HepG2 (cell line): ENCODE measurements around the gene PGAP1.

ENCODE experiments used
- CEBPB ChIP-seq: IDR thresholded peaks from 2 replicates; pipeline ENCODE4 v1.6.1; 2011; ENCODE audit warnings: low read depth, low read length, improper control_type of control experiment, borderline replicate concordance
- EZH2 ChIP-seq: conservative IDR thresholded peaks from 2 replicates; pipeline ENCODE4 v1.6.1; 2012; ENCODE audit warnings: mild to moderate bottlenecking, low read depth, low read length, moderate library complexity
- HMG20A ChIP-seq: IDR thresholded peaks from 2 replicates; pipeline ENCODE4 v1.6.1; 2016; ENCODE audit warnings: borderline replicate concordance
- HMG20B ChIP-seq: conservative IDR thresholded peaks from 2 replicates; pipeline ENCODE4 v1.6.1; 2016; ENCODE audit warnings: missing genetic modification reagents, missing compliant biosample characterization
- KDM5A ChIP-seq: fragments of 200-600 bp; sonication (generic); IDR thresholded peaks from 2 replicates; pipeline ENCODE4 v1.7.0; 2018; ENCODE audit warnings: antibody characterized with exemption, mild to moderate bottlenecking, low read length, borderline replicate concordance
- MAFK ChIP-seq, 2 experiments: IDR thresholded peaks in 1 of 2; conservative IDR thresholded peaks in 1 of 2; 2 replicates each; pipeline ENCODE4 v1.6.1; 2011; ENCODE audit warnings: improper control_type of control experiment in 2 of 2, low read length in 2 of 2
- NFAT5 ChIP-seq: sonication (generic); formaldehyde crosslinking; IDR thresholded peaks from 2 replicates; pipeline ENCODE4 v1.4.0; 2020; ENCODE audit warnings: missing genetic modification reagents
- RAD21 ChIP-seq: fragments of 450-650 bp; formaldehyde crosslinking; IDR thresholded peaks from 2 replicates; pipeline ENCODE4 v1.5.0; 2020; ENCODE audit warnings: mild to moderate bottlenecking
- ZNF124 ChIP-seq: sonication (generic); formaldehyde crosslinking; IDR thresholded peaks from 2 replicates; pipeline ENCODE4 v1.4.0; 2020; ENCODE audit warnings: missing genetic modification reagents
- ZNF234 ChIP-seq: sonication (generic); formaldehyde crosslinking; conservative IDR thresholded peaks from 2 replicates; pipeline ENCODE4 v1.5.1; 2020; ENCODE audit warnings: mild to moderate bottlenecking, missing genetic modification reagents
- ZNF784 ChIP-seq: sonication (generic); formaldehyde crosslinking; IDR thresholded peaks from 2 replicates; pipeline ENCODE4 v1.5.1; 2020; ENCODE audit warnings: missing genetic modification reagents, mild to moderate bottlenecking, borderline replicate concordance
- TF ChIP-seq, protein P1 (sequence below): sonication (generic); formaldehyde crosslinking; IDR thresholded peaks from 2 replicates; pipeline ENCODE4 v1.5.0; 2020; ENCODE audit warnings: mild to moderate bottlenecking, missing genetic modification reagents, moderate library complexity

- no peak for TF ChIP-seq ZNF124 (CRISPR knock-in tag)
- no peak for TF ChIP-seq HMG20B (CRISPR knock-in tag)
- TF ChIP-seq RAD21 (CRISPR knock-in tag): no peak
- TF ChIP-seq ZNF234: no peak
- no peak for TF ChIP-seq KDM5A
- TF ChIP-seq HMG20A: no peak
- no peak for TF ChIP-seq NFAT5 (CRISPR knock-in tag)
- no peak for TF ChIP-seq CEBPB
- TF ChIP-seq, protein P1, sequence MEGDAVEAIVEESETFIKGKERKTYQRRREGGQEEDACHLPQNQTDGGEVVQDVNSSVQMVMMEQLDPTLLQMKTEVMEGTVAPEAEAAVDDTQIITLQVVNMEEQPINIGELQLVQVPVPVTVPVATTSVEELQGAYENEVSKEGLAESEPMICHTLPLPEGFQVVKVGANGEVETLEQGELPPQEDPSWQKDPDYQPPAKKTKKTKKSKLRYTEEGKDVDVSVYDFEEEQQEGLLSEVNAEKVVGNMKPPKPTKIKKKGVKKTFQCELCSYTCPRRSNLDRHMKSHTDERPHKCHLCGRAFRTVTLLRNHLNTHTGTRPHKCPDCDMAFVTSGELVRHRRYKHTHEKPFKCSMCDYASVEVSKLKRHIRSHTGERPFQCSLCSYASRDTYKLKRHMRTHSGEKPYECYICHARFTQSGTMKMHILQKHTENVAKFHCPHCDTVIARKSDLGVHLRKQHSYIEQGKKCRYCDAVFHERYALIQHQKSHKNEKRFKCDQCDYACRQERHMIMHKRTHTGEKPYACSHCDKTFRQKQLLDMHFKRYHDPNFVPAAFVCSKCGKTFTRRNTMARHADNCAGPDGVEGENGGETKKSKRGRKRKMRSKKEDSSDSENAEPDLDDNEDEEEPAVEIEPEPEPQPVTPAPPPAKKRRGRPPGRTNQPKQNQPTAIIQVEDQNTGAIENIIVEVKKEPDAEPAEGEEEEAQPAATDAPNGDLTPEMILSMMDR (CRISPR knock-in tag): no peak
- TF ChIP-seq MAFK (conservative IDR thresholded peaks at IDR 0.05 in 1 of 2, IDR thresholded peaks at IDR 0.05 in 1 of 2; ENCODE audit: low read length in 2 of 2): no peak
- no peak for TF ChIP-seq ZNF784 (CRISPR knock-in tag)
- TF ChIP-seq EZH2: no peak
Observed at GRCh38 chr2:196851088-196851487, 75.4 kb downstream of the PGAP1 start.
